ENCODE measurements around the gene HGD. TPM values are rescaled to one million over a fixed set of nuclear protein-coding genes. Genes with fewer than 3 reads are reported as not detected.

HGD gene
- total and polyA plus RNA-seq, 2 of the 13 experiments (the other 11 are each of a cell fraction or from before 2014, with no cell fraction given): 265 to 398 TPM

- TF ChIP-seq ZNF407 (CRISPR knock-in tag; IDR thresholded peaks at IDR 0.05; ENCODE audit: not compliant biosample characterization) (no peak), ZFP36L2 (CRISPR knock-in tag; IDR thresholded peaks at IDR 0.05) (no peak), ISL2 (CRISPR knock-in tag; IDR thresholded peaks at IDR 0.05) (no peak), RFXAP (CRISPR knock-in tag; IDR thresholded peaks at IDR 0.05; ENCODE audit: borderline replicate concordance) (no peak), RBM22 (optimal IDR thresholded peaks at IDR 0.05; ENCODE audit: low read length) (peak; percentile 87)
- TF ChIP-seq, protein P1, sequence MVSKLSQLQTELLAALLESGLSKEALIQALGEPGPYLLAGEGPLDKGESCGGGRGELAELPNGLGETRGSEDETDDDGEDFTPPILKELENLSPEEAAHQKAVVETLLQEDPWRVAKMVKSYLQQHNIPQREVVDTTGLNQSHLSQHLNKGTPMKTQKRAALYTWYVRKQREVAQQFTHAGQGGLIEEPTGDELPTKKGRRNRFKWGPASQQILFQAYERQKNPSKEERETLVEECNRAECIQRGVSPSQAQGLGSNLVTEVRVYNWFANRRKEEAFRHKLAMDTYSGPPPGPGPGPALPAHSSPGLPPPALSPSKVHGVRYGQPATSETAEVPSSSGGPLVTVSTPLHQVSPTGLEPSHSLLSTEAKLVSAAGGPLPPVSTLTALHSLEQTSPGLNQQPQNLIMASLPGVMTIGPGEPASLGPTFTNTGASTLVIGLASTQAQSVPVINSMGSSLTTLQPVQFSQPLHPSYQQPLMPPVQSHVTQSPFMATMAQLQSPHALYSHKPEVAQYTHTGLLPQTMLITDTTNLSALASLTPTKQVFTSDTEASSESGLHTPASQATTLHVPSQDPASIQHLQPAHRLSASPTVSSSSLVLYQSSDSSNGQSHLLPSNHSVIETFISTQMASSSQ (IDR thresholded peaks at IDR 0.05; ENCODE audit: low read depth): no peak
- TF ChIP-seq, protein P1 (CRISPR knock-in tag; IDR thresholded peaks at IDR 0.05; ENCODE audit: borderline replicate concordance): no peak
Observed at GRCh38 chr3:120646771-120647432, 35.1 kb downstream of the HGD start (continued).

All from HepG2 (cell line).